GM12878 (cell line): Measurements from ENCODE around the gene FLRT1.

Experiments
- CTCF ChIP-seq, 3 experiments: IDR thresholded peaks in 2 of 3; conservative IDR thresholded peaks in 1 of 3; 2 replicates each; pipeline ENCODE4 v1.5.1; 2011; ENCODE audit warnings: low read depth in 3 of 3, low read length in 3 of 3, mild to moderate bottlenecking in 3 of 3, control low read depth in 2 of 3, moderate library complexity in 2 of 3, inconsistent platforms in 1 of 3, mixed read lengths in 1 of 3; ENCODE audit not compliant: control insufficient read depth in 2 of 3, insufficient read depth in 1 of 3; ENCODE audit errors: extremely low read depth in 1 of 3
- EED ChIP-seq: sonication (generic); IDR thresholded peaks from 2 replicates; pipeline ENCODE4 v1.6.1; 2016; ENCODE audit warnings: antibody characterized with exemption, low read depth
- EZH2 ChIP-seq: IDR thresholded peaks from 2 replicates; pipeline ENCODE4 v1.6.1; 2012; ENCODE audit warnings: low read depth, mild to moderate bottlenecking, control low read depth, inconsistent platforms, low read length, borderline replicate concordance; ENCODE audit not compliant: control insufficient read depth
- POLR2A ChIP-seq: IDR thresholded peaks from 2 replicates; pipeline ENCODE4 v1.6.1; 2011; ENCODE audit warnings: low read depth, mild to moderate bottlenecking, low read length
- RCOR1 ChIP-seq: conservative IDR thresholded peaks from 2 replicates; pipeline ENCODE4 v1.6.1; 2012; ENCODE audit warnings: low read depth, low read length, improper control_type of control experiment
- REST ChIP-seq: IDR thresholded peaks from 2 replicates; pipeline ENCODE4 v1.6.1; 2012; ENCODE audit warnings: mild to moderate bottlenecking, low read depth, low read length
- SIN3A ChIP-seq: IDR thresholded peaks from 2 replicates; pipeline ENCODE4 v1.6.1; 2012; ENCODE audit warnings: low read depth, low read length, improper control_type of control experiment
- TF ChIP-seq, protein P1 (sequence below): IDR thresholded peaks from 2 replicates; pipeline ENCODE4 v1.6.1; 2011; ENCODE audit warnings: low read depth, low read length, improper control_type of control experiment, borderline replicate concordance
- TF ChIP-seq, protein P2 (sequence below): IDR thresholded peaks from 2 replicates; pipeline ENCODE4 v1.6.1; 2011; ENCODE audit warnings: borderline replicate concordance, low read depth, mild to moderate bottlenecking, moderate library complexity, mixed read lengths, low read length; ENCODE audit not compliant: insufficient read depth; ENCODE audit errors: extremely low read length

- TF ChIP-seq, protein P1, sequence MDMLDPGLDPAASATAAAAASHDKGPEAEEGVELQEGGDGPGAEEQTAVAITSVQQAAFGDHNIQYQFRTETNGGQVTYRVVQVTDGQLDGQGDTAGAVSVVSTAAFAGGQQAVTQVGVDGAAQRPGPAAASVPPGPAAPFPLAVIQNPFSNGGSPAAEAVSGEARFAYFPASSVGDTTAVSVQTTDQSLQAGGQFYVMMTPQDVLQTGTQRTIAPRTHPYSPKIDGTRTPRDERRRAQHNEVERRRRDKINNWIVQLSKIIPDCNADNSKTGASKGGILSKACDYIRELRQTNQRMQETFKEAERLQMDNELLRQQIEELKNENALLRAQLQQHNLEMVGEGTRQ: no peak
- TF ChIP-seq POLR2A (no peak), REST (no peak), EED (no peak), CTCF (IDR thresholded peaks at IDR 0.05 in 2 of 3, conservative IDR thresholded peaks at IDR 0.05 in 1 of 3; ENCODE audit: control insufficient read depth in 2 of 3, extremely low read depth in 1 of 3, insufficient read depth in 1 of 3, low read depth in 3 of 3, low read length in 3 of 3) (no peak), SIN3A (no peak), EZH2 (no peak), RCOR1 (no peak)
- TF ChIP-seq, protein P2, sequence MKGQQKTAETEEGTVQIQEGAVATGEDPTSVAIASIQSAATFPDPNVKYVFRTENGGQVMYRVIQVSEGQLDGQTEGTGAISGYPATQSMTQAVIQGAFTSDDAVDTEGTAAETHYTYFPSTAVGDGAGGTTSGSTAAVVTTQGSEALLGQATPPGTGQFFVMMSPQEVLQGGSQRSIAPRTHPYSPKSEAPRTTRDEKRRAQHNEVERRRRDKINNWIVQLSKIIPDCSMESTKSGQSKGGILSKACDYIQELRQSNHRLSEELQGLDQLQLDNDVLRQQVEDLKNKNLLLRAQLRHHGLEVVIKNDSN: no peak
Observed at GRCh38 chr11:64001484-64002420, 34.0 kb upstream of the FLRT1 start.
